ENCODE results near the gene TBC1D21. TPM values are rescaled to one million over a fixed set of nuclear protein-coding genes. Genes with fewer than 3 reads are reported as not detected.

The TBC1D21 gene
- total and polyA plus RNA-seq, 2 of the 4 experiments (the other 2 are of a cell fraction), result not detected

DNA sequence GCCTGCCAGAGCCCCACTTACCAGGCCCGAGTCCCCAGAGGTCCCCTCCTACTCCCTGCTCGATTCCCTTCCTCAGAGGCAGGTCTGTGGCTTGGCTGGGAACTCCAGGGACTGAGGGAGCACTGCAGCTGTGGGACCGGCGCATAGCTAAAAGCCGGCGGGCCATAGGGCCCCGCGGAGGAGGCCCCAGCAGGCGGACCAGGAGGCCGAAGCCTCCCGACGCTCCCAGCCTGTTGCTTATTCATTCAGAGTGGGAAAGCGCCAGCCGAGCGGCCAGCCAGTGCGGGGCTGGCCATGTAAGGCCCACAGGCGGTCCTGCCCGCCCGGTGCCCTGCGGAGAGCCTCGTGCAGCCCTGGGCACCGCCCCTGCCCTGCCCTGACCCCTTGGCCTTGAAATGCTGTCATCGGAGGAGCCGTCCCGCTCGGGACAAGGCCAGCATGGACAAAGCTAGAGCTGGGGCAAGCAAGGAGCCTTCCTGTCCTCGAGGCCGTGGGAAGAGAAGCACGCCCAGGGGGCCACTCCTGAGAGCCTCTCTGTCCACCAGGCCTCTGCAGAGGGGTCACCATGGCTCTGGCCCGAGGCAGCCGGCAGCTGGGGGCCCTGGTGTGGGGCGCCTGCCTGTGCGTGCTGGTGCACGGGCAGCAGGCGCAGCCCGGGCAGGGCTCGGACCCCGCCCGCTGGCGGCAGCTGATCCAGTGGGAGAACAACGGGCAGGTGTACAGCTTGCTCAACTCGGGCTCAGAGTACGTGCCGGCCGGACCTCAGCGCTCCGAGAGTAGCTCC lies 53.0 kb downstream of the TBC1D21 start, which contains the start of gene LOXL1 (continued):
- TF ChIP-seq MXI1 (IDR thresholded peaks at IDR 0.05; ENCODE audit: borderline replicate concordance, low read depth, low read length) (no peak; the same call in 1 of the 2 replicates), POLR2A (IDR thresholded peaks at IDR 0.05; ENCODE audit: low read depth, low read length) (peak; percentile 89), NFE2L2 (IDR thresholded peaks at IDR 0.05; ENCODE audit: low read depth, low read length) (peak; percentile 46; the same call in 1 of the 2 replicates), FOS (IDR thresholded peaks at IDR 0.05; ENCODE audit: low read depth, low read length) (0 out of 2 replicates have a peak, but pooled peaks have one; percentile 28), CHD1 (IDR thresholded peaks at IDR 0.05; ENCODE audit: low read depth, low read length) (no peak)

DNA sequence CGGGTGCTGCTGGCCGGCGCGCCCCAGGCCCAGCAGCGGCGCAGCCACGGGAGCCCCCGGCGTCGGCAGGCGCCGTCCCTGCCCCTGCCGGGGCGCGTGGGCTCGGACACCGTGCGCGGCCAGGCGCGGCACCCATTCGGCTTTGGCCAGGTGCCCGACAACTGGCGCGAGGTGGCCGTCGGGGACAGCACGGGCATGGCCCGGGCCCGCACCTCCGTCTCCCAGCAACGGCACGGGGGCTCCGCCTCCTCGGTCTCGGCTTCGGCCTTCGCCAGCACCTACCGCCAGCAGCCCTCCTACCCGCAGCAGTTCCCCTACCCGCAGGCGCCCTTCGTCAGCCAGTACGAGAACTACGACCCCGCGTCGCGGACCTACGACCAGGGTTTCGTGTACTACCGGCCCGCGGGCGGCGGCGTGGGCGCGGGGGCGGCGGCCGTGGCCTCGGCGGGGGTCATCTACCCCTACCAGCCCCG lies 53.7 kb downstream of the TBC1D21 start:
- Histone ChIP-seq H2BK5ac (ENCODE audit: low read depth, low read length, poor library complexity, severe bottlenecking) (peak overlapping the region; percentile 95), H2BK20ac (ENCODE audit: low read depth, low read length) (no peak overlapping the region), H2BK15ac (ENCODE audit: low read depth, low read length) (no peak overlapping the region), H3K56ac (ENCODE audit: extremely low read depth, insufficient read depth, low read length) (no peak overlapping the region), H3K14ac (replicated peaks; ENCODE audit: low read depth, low read length) (peak overlapping the region; percentile 90), H2BK120ac (ENCODE audit: low read depth, low read length) (peak overlapping the region; percentile 83; the same call in 1 of the 2 replicates), H3K18ac (ENCODE audit: low read depth, low read length) (peak overlapping the region; percentile 17; the same call in 1 of the 2 replicates), H4K91ac (ENCODE audit: insufficient read depth, low read depth, low read length) (peak overlapping the region; percentile 82), H3K27me3 (ENCODE audit: control insufficient read depth, insufficient read depth, low read length) (no peaks in the 10 kb centered on the region), H2AK9ac (replicated peaks; ENCODE audit: low read depth, low read length, poor library complexity) (peak overlapping the region; percentile 99), H2AK5ac (ENCODE audit: low read depth, low read length) (peak overlapping the region; percentile 80), H4K20me1 (ENCODE audit: insufficient read depth, low read length) (peaks cover 38% of the 10 kb centered on the region), H3K9me3 (ENCODE audit: control insufficient read depth, insufficient read depth, low read length) (no peaks in the 10 kb centered on the region), H3K36me3 (ENCODE audit: control insufficient read depth, insufficient read depth, low read length) (peaks cover 4% of the 10 kb centered on the region; the same call in 1 of the 2 replicates), H3K4me1 (ENCODE audit: control insufficient read depth, insufficient read depth, low read length) (peaks cover 62% of the 10 kb centered on the region), H3K4me3 (ENCODE audit: insufficient read depth, low read depth, low read length) (peak overlapping the region; percentile 73), H4K5ac (ENCODE audit: low read depth, low read length) (no peak overlapping the region), H3K27ac (ENCODE audit: insufficient read depth, low read length) (peak overlapping the region; percentile 93), H3K4me2 (ENCODE audit: low read depth, low read length) (peak overlapping the region; percentile 88), H3K23ac (ENCODE audit: low read depth, low read length) (no peak overlapping the region), H3K79me1 (ENCODE audit: low read depth in 1 of 2, low read length in 2 of 2) (peaks cover 38 to 82% of the 10 kb centered on the region in 2 experiments), H4K8ac (ENCODE audit: low read depth in 2 of 2, low read length in 2 of 2) (peak overlapping the region; percentile 84 to 98; a peak in 2 of 4 replicates), H3K9ac (ENCODE audit: low read depth, low read length) (peak overlapping the region; percentile 88), H3K4ac (ENCODE audit: low read depth, low read length) (peak overlapping the region; percentile 97), H2AFZ (replicated peaks; ENCODE audit: low read length, poor library complexity) (peak overlapping the region; percentile 89), H3K9me1 (ENCODE audit: insufficient read depth, low read length) (peaks cover 43% of the 10 kb centered on the region)
- dilution Hi-C loops (cut with HindIII; ENCODE audit: low sequenced_read_pairs, unreplicated experiment), result no loop called here
- in situ Hi-C loops (cut with MboI; ENCODE audit: low sequenced_read_pairs), result no loop called here
- ATAC-seq (ENCODE audit: low read depth), result 0 out of 2 replicates have a peak, but pooled peaks have one; percentile 1
- 1% methylated on average over 21 of the region's 65 CpGs; no CpG with 5 or more reads in 1 of the 2 experiments for WGBS, 2 experiments (ENCODE audit: extremely low coverage in 2 of 2, insufficient read length in 1 of 2)
- DNase-seq, result no peak
- intact Hi-C loops (cut with micrococcal nuclease), result no loop called here
- no TSS peak for BruUV-seq (replicated peaks)
- ChIA-PET POLR2A (ENCODE audit: unreplicated experiment) (interaction anchor here (0.6 kb wide), 1 partner anchor 295 kb away, joined by 3 read pairs; no protein-coding TSS in a partner anchor), CTCF (interaction anchor here (0.8 to 1.4 kb wide), 3 partner anchors 9 to 53 kb away, joined by 3 to 6 read pairs (median 4); partner anchors contain the start of gene TBC1D21)
- TF ChIP-seq CHD1 (IDR thresholded peaks at IDR 0.05; ENCODE audit: low read depth, low read length) (peak; percentile 54; the same call in 1 of the 2 replicates), CEBPB (IDR thresholded peaks at IDR 0.05; ENCODE audit: low read depth, low read length) (no peak)
- TF ChIP-seq, protein P1, sequence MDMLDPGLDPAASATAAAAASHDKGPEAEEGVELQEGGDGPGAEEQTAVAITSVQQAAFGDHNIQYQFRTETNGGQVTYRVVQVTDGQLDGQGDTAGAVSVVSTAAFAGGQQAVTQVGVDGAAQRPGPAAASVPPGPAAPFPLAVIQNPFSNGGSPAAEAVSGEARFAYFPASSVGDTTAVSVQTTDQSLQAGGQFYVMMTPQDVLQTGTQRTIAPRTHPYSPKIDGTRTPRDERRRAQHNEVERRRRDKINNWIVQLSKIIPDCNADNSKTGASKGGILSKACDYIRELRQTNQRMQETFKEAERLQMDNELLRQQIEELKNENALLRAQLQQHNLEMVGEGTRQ (IDR thresholded peaks at IDR 0.05; ENCODE audit: low read depth, low read length), result no peak

Measured in IMR-90 (cell line).